Nephron progenitor cell (in vitro differentiated cells): ENCODE data around the gene TNFRSF1A.

Source experiments
- DNase-seq: peaks from one replicate; pipeline ENCODE4 v3.0.0; 2021
- H3K27ac Mint-ChIP-seq: 2 replicates; pipeline ENCODE4 v1.8.0; 2021; ENCODE audit warnings: mild to moderate bottlenecking, moderate library complexity, mixed read lengths
- H3K27me3 Mint-ChIP-seq: 2 replicates; pipeline ENCODE4 v1.8.0; 2021; ENCODE audit warnings: mild to moderate bottlenecking, low read depth, mixed read lengths; ENCODE audit not compliant: poor library complexity
- H3K36me3 Mint-ChIP-seq: 2 replicates; pipeline ENCODE4 v1.8.0; 2021; ENCODE audit warnings: low read depth, mixed read lengths
- H3K4me1 Mint-ChIP-seq: 2 replicates; pipeline ENCODE4 v1.8.0; 2021; ENCODE audit warnings: mixed read lengths
- H3K4me3 Mint-ChIP-seq: 2 replicates; pipeline ENCODE4 v1.8.0; 2021; ENCODE audit warnings: mild to moderate bottlenecking, moderate library complexity, mixed read lengths
- H3K9me3 Mint-ChIP-seq: 2 replicates; pipeline ENCODE4 v1.8.0; 2021; ENCODE audit warnings: mild to moderate bottlenecking, moderate library complexity, mixed read lengths
- TF ChIP-seq, protein P1 (sequence below): fragments of 200-600 bp; sonication (generic); IDR thresholded peaks from 2 replicates; pipeline ENCODE4 v1.5.0; 2021; ENCODE audit warnings: antibody characterized with exemption

Gene TNFRSF1A

DNA sequence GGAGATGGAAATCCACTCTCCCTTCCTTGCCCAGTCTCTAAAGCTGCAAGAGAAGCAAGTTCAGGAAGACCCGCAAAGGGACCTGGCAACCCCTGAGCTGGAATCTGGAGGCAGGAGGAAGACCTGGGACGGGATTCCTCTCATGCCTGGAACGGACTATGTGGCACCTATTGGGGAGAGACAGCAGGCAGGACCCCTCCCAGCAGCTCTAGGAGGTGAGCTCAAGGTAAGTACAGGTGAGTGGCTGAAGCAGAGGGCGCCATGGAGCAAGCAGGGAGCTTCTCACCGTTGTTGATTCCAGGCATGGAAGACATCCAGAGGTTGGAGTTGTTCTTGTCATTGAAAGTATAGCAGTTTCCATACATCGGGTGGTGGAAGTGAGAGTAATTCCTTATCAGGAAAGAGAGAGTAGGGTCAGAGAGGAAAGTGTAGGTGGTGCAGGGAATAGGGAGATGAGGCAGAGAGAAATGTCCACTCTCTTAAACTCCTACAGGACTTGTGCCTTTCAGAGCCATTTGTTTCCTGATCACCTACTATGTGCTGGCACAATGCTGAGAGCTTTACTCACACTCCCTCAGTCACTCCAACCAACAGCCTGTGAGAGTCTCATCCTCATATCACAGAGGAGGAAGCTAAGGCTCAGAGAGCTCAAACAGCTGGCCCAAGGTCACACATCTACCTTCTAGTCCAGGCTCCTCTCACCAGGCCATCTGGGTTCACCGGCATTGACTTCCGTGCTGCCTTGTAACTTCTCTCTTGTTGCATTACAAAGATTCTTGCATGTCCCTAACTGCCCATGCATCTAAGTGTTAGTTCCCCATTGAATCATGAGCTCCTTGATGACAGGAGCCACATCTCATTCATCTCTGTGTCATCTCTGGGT, 13.9 kb upstream of the TNFRSF1A start:
- peaks cover 17% of the 10 kb centered on the region for H3K27me3 Mint-ChIP-seq
- no peaks in the 10 kb centered on the region for H3K36me3 Mint-ChIP-seq
- DNase-seq: no peak
- H3K27ac Mint-ChIP-seq: no peak overlapping the region
- TF ChIP-seq, protein P1, sequence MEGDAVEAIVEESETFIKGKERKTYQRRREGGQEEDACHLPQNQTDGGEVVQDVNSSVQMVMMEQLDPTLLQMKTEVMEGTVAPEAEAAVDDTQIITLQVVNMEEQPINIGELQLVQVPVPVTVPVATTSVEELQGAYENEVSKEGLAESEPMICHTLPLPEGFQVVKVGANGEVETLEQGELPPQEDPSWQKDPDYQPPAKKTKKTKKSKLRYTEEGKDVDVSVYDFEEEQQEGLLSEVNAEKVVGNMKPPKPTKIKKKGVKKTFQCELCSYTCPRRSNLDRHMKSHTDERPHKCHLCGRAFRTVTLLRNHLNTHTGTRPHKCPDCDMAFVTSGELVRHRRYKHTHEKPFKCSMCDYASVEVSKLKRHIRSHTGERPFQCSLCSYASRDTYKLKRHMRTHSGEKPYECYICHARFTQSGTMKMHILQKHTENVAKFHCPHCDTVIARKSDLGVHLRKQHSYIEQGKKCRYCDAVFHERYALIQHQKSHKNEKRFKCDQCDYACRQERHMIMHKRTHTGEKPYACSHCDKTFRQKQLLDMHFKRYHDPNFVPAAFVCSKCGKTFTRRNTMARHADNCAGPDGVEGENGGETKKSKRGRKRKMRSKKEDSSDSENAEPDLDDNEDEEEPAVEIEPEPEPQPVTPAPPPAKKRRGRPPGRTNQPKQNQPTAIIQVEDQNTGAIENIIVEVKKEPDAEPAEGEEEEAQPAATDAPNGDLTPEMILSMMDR: no peak
- peaks cover 47% of the 10 kb centered on the region for H3K4me1 Mint-ChIP-seq
- H3K9me3 Mint-ChIP-seq: no peaks in the 10 kb centered on the region
- no peak overlapping the region for H3K4me3 Mint-ChIP-seq

GRCh38 chr12:6354495-6355393, 12.9 kb upstream of the TNFRSF1A start:
- no peak for DNase-seq
- Mint-ChIP-seq H3K4me3 (no peak overlapping the region), H3K4me1 (peaks cover 38% of the 10 kb centered on the region), H3K27ac (no peak overlapping the region), H3K36me3 (no peaks in the 10 kb centered on the region), H3K9me3 (no peaks in the 10 kb centered on the region), H3K27me3 (peaks cover 13% of the 10 kb centered on the region)
- TF ChIP-seq, protein P1: no peak

DNA sequence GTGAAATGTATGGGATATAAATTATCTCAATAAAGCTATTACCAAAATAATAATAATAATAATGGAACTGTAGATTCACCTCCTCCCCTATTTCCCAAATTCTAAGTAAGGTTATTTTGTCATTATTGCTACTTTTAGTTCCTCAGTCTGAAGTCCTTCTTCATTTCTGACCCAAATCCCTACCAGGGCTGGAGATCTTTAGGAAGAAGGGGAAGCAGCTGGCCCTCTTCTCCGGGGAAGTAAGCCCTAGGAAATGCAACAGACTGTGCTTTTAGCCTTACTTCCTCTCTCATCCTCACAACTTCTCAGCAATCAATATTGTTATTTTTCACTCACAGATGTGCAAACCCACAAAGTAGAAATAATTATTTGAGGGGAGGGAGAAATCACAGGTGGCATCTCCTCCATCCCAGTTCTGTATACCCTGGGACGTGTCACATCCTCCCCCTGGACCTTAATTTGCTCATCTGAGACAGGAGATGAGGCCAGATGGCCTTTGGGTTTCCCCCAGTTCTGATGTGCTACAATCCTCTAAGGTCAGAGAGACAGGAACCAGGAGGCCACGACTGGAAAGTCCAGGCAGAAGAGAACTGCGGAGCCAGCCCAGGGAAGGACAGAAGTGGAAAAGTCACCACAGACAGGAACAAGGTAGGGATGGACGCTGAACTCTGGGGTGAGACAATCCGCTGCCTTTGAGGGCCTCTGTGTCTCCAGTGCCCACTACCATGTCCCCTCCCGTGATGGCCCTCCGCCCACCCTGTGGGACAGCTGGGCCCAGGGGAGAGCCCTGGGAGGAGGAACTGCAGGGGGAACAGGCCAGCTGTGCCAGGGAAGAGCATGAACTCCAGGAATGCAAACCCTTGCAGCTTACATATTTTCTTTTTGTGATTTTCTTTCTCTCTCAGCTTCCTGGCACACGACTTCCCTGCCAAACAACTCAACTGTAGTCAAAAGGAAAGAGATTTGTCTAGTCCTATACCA, 10.6 kb upstream of the TNFRSF1A start:
- Mint-ChIP-seq H3K36me3 (no peaks in the 10 kb centered on the region), H3K27me3 (peaks cover 18% of the 10 kb centered on the region), H3K4me3 (no peak overlapping the region), H3K4me1 (peaks cover 37% of the 10 kb centered on the region), H3K9me3 (no peaks in the 10 kb centered on the region), H3K27ac (no peak overlapping the region)
- TF ChIP-seq, protein P1: no peak
- DNase-seq: no peak

DNA sequence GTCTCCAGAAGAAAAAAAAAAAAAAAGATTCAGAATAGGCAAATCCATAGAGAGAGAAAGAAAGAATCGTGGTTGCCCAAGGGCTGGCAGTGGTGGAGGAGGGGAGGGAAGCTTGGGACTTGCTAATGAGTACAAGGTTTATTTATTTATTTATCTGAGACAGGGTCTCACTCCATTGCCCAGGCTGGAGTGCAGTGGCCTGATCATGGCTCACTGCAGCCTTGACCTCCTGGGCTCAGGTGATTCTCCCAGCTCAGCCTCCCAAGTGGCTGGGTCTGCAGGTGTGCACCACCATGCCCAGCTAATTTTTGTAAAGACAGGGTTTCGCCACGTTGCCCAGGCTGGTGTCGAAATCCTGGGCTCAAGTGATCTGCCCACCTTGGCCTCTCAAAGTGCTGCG, 9.7 kb upstream of the TNFRSF1A start:
- Mint-ChIP-seq H3K36me3 (no peaks in the 10 kb centered on the region), H3K9me3 (no peaks in the 10 kb centered on the region), H3K27ac (no peak overlapping the region), H3K4me3 (no peak overlapping the region), H3K4me1 (peaks cover 38% of the 10 kb centered on the region), H3K27me3 (peaks cover 21% of the 10 kb centered on the region)
- no peak for DNase-seq
- TF ChIP-seq, protein P1: no peak
